Dermis microvascular lymphatic vessel endothelial cell (primary cell): Measurements from ENCODE around the gene ARPC3. TPM values are rescaled to one million over a fixed set of nuclear protein-coding genes. Genes with fewer than 3 reads are reported as not detected.
"Not testable (repeated sequence)": the region's sequence is repeated elsewhere in the genome, so short reads cannot be mapped to it uniquely, and the experiment has no call there.

ENCODE experiments used
- DNase-seq, 2 donors: peaks; one replicate each; pipeline versions ENCODE4 v3.0.0 to v3.0.0-alpha.2; 2010; ENCODE audit warnings: low read depth in 2 of 2
- total RNA-seq: library from RNA; depleted of rRNA; stranded (reverse); fragments of >200 nt; gene quantifications from 2 replicates; pipeline ENCODE4 v1.2.1, GENCODE V29; 2014

ARPC3 gene
- total RNA-seq, 1 donor from 2014 or later: 217 TPM

- not testable (repeated sequence) for DNase-seq
Measured at GRCh38 chr12:110417113-110417512, 33.0 kb downstream of the ARPC3 start.

DNA sequence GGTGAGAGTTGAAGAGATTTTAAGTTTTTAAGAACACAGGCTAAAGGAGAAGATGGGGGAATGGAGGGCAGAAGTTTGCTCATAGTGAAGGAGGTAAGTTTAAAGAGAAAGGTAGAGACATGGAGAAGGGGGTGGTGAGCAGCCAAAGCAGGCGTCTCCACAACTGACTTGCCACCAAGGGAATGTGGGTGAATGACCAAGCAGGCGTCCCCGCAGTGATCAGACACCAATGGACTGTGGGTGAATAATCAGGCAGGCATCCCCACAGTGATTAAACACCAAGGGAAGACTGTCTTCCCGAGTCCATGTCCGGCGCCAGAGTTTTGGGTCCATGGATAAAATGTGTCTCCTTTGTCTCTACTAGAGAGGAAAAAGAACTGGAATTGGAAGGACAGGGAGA, 40.1 kb downstream of the ARPC3 start:
- not testable (repeated sequence) for DNase-seq

DNA sequence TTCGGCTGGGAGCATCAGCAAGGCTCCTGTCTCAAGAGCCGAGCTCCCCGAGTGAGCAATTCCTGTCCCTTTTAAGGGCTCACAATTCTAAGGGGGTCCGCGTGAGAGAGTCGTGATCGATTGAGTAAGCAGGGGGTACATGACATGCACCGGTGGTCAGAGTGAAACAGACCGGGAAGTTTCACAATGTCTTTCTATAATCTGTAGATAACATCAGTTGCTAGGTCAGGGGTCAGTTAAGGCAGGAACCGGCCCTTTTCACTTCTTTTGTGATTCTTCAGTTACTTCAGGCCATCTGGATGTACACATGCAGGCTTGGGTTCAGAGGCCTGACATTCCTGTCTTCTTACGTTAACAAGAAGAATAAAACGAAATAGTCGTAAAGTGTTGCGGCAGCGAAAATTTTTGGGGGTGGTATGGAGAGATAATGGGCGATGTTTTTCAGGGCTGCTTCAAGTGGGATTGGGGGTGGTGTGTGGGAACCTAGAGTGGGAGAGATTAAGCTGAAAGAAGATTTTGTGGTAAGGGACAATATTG, 44.9 kb downstream of the ARPC3 start:
- not testable (repeated sequence) for DNase-seq

GRCh38 chr12:110403976-110404682, 46.0 kb downstream of the ARPC3 start:
- peak; percentile 36 to 67 for DNase-seq

DNA sequence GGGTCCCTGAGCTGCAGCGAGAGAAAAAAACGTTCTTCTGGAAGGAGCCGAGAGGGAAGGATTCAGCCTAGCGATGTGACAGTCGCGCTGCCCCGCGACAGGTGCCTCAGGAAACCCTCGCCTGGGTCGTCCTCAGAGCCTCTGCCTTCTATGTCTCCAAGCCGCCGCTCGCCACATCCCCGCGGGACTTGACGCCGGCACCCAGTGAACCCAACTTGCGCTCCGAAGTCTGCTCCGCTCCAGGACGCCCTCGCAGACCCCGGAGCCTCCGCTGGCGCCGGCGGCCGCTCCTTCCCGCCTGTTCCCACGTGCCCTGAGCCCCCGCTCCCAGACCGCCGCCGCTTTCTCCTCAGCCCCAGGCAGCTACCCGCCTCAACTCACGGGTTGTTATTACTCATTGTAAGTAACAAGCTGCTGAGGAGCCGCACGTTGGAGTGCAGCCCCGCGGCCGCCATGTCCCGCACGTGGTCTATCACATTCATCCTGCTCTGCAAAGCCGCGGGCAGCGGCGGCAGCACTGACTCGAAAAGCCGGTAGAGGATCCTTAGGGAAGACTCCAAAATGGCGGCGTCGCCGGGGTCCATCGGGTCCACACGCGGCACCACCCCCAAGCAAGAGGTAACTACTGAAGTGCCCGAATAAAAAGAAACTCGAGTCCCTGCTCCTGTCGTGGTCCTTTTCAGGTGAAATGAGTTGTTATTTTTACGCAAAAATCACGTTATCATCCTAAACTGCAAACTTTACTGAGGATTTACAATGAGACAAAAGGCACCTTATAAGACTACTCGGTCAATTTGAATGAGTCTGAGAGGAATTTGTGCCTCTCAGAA, 46.8 kb downstream of the ARPC3 start, which contains the start of gene ANAPC7:
Gene ANAPC7 (minus strand): TSS at position 563 of the 830 bp plus-strand sequence. CDS start 81 bp downstream, at position 482.
- peak; percentile 85 to 94 for DNase-seq

Other genes starting within 250 kb of the ARPC3 start
- gene ATP2A2, start 169.1 kb downstream of the ARPC3 start, total RNA-seq: 87.9 and 109 TPM in 2 replicates
- 31.5 and 36.5 TPM in 2 replicates for gene ANAPC7, start 46.6 kb downstream of the ARPC3 start, total RNA-seq
- gene GPN3, start 17.9 kb upstream of the ARPC3 start, total RNA-seq: 16.8 and 19.1 TPM in 2 replicates
- 7.6 and 9.9 TPM in 2 replicates for gene FAM216A, start 18.5 kb upstream of the ARPC3 start, total RNA-seq
- 66.0 and 70.1 TPM in 2 replicates for gene VPS29, start 51.8 kb upstream of the ARPC3 start, total RNA-seq
- gene RAD9B, start 52.0 kb upstream of the ARPC3 start, total RNA-seq: 0.25 and 0.26 TPM in 2 replicates
- 6.0 and 9.5 TPM in 2 replicates for gene PPTC7, start 133.0 kb upstream of the ARPC3 start, total RNA-seq
- 7.6 and 11.0 TPM in 2 replicates for gene TCTN1, start 163.8 kb upstream of the ARPC3 start, total RNA-seq
- gene HVCN1, start 238.8 kb upstream of the ARPC3 start, total RNA-seq: 2.6 and 3.9 TPM in 2 replicates